Measurements from ENCODE around the gene ZPBP2. TPM values are rescaled to one million over a fixed set of nuclear protein-coding genes. Genes with fewer than 3 reads are reported as not detected.
A peak's percentile ranks its signal among the peaks of the same experiment; 100 is the strongest.

Gene ZPBP2
- total RNA-seq, 1 experiment from 2014 or later, result not detected

DNA sequence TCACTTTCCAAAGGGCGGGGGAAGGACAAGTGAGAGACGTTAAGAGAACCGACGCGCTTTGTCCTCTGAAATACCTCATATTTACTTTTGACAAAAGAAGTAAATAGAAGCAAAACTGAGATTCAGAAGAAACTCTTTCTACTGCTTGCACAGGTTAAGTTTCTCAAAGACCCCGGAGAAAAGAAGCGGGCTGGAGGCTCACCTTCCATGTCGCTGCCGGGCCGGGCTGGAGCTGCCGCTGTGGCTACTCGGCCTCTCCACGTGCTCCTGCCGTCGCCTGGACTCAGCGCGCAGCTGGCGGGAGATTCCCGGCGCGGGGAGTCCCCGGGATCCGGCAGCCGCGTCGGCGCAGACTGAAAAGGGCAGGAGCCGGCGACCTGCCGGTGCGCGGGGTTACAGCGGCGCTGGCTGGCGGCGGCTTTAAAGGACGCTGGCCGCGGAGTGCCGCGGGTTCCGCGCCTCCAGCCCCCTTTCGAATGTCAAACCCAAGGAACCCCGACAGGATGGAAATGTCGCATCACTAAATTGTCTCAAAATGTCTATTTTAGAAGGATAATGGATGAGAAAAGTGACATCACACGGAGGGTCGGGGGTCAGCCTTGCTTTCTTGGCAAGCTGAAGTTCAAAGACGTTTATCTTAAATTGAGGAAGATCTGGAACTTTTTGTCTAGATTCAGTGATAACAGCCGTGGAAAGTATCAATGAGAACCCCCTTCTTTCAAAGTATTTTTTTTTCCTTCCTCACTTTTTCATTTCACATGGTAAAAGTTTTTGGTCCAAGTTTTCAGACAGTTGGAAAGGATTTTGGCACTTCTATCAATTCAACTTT, 3.9 kb upstream of the ZPBP2 start, which contains the start of gene IKZF3 (continued):
- TF ChIP-seq, protein P1, sequence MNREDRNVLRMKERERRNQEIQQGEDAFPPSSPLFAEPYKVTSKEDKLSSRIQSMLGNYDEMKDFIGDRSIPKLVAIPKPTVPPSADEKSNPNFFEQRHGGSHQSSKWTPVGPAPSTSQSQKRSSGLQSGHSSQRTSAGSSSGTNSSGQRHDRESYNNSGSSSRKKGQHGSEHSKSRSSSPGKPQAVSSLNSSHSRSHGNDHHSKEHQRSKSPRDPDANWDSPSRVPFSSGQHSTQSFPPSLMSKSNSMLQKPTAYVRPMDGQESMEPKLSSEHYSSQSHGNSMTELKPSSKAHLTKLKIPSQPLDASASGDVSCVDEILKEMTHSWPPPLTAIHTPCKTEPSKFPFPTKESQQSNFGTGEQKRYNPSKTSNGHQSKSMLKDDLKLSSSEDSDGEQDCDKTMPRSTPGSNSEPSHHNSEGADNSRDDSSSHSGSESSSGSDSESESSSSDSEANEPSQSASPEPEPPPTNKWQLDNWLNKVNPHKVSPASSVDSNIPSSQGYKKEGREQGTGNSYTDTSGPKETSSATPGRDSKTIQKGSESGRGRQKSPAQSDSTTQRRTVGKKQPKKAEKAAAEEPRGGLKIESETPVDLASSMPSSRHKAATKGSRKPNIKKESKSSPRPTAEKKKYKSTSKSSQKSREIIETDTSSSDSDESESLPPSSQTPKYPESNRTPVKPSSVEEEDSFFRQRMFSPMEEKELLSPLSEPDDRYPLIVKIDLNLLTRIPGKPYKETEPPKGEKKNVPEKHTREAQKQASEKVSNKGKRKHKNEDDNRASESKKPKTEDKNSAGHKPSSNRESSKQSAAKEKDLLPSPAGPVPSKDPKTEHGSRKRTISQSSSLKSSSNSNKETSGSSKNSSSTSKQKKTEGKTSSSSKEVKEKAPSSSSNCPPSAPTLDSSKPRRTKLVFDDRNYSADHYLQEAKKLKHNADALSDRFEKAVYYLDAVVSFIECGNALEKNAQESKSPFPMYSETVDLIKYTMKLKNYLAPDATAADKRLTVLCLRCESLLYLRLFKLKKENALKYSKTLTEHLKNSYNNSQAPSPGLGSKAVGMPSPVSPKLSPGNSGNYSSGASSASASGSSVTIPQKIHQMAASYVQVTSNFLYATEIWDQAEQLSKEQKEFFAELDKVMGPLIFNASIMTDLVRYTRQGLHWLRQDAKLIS (CRISPR knock-in tag; IDR thresholded peaks at IDR 0.05; ENCODE audit: borderline replicate concordance), result peak; percentile 95; the same call in 1 of the 2 replicates
- TF ChIP-seq, protein P2, sequence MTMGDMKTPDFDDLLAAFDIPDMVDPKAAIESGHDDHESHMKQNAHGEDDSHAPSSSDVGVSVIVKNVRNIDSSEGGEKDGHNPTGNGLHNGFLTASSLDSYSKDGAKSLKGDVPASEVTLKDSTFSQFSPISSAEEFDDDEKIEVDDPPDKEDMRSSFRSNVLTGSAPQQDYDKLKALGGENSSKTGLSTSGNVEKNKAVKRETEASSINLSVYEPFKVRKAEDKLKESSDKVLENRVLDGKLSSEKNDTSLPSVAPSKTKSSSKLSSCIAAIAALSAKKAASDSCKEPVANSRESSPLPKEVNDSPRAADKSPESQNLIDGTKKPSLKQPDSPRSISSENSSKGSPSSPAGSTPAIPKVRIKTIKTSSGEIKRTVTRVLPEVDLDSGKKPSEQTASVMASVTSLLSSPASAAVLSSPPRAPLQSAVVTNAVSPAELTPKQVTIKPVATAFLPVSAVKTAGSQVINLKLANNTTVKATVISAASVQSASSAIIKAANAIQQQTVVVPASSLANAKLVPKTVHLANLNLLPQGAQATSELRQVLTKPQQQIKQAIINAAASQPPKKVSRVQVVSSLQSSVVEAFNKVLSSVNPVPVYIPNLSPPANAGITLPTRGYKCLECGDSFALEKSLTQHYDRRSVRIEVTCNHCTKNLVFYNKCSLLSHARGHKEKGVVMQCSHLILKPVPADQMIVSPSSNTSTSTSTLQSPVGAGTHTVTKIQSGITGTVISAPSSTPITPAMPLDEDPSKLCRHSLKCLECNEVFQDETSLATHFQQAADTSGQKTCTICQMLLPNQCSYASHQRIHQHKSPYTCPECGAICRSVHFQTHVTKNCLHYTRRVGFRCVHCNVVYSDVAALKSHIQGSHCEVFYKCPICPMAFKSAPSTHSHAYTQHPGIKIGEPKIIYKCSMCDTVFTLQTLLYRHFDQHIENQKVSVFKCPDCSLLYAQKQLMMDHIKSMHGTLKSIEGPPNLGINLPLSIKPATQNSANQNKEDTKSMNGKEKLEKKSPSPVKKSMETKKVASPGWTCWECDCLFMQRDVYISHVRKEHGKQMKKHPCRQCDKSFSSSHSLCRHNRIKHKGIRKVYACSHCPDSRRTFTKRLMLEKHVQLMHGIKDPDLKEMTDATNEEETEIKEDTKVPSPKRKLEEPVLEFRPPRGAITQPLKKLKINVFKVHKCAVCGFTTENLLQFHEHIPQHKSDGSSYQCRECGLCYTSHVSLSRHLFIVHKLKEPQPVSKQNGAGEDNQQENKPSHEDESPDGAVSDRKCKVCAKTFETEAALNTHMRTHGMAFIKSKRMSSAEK (CRISPR knock-in tag; IDR thresholded peaks at IDR 0.05; ENCODE audit: borderline replicate concordance), result no peak
- peak; percentile 82 for TF ChIP-seq USF1 (CRISPR knock-in tag; IDR thresholded peaks at IDR 0.05)
- peak; percentile 97 for TF ChIP-seq RELA (CRISPR knock-in tag; IDR thresholded peaks at IDR 0.05; ENCODE audit: borderline replicate concordance)
- TF ChIP-seq TEAD4 (CRISPR knock-in tag; IDR thresholded peaks at IDR 0.05), result peak; percentile 80
- peak; percentile 98 for TF ChIP-seq ZNF232 (CRISPR knock-in tag; IDR thresholded peaks at IDR 0.05)
- TF ChIP-seq, protein P3, sequence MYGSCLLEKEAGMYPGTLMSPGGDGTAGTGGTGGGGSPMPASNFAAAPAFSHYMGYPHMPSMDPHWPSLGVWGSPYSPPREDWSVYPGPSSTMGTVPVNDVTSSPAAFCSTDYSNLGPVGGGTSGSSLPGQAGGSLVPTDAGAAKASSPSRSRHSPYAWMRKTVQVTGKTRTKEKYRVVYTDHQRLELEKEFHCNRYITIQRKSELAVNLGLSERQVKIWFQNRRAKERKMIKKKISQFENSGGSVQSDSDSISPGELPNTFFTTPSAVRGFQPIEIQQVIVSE (CRISPR knock-in tag; IDR thresholded peaks at IDR 0.05; ENCODE audit: borderline replicate concordance), result no peak
- TF ChIP-seq NR3C1 (CRISPR knock-in tag; conservative IDR thresholded peaks at IDR 0.05; ENCODE audit: low read depth), result no peak
- peak; percentile 74; the same call in 1 of the 2 replicates for TF ChIP-seq SP1 (CRISPR knock-in tag; conservative IDR thresholded peaks at IDR 0.05)
- TF ChIP-seq FOXJ3 (CRISPR knock-in tag; IDR thresholded peaks at IDR 0.05; ENCODE audit: borderline replicate concordance), result peak; percentile 86; the same call in 1 of the 2 replicates
- TF ChIP-seq MYBL2 (CRISPR knock-in tag; IDR thresholded peaks at IDR 0.05), result peak; percentile 97
- peak; percentile 98 for TF ChIP-seq ARID4B (CRISPR knock-in tag; IDR thresholded peaks at IDR 0.05; ENCODE audit: borderline replicate concordance)
- peak; percentile 87; the same call in 1 of the 2 replicates for TF ChIP-seq CREM (CRISPR knock-in tag; IDR thresholded peaks at IDR 0.05)
- TF ChIP-seq FOXK1 (CRISPR knock-in tag; IDR thresholded peaks at IDR 0.05), result peak; percentile 95
- peak; percentile 82 for TF ChIP-seq NR2C2 (CRISPR knock-in tag; IDR thresholded peaks at IDR 0.05)
- peak; percentile 97 for TF ChIP-seq TEAD1 (CRISPR knock-in tag; IDR thresholded peaks at IDR 0.05)
- TF ChIP-seq, protein P4, sequence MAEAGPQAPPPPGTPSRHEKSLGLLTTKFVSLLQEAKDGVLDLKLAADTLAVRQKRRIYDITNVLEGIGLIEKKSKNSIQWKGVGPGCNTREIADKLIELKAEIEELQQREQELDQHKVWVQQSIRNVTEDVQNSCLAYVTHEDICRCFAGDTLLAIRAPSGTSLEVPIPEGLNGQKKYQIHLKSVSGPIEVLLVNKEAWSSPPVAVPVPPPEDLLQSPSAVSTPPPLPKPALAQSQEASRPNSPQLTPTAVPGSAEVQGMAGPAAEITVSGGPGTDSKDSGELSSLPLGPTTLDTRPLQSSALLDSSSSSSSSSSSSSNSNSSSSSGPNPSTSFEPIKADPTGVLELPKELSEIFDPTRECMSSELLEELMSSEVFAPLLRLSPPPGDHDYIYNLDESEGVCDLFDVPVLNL (CRISPR knock-in tag; IDR thresholded peaks at IDR 0.05; ENCODE audit: borderline replicate concordance, low read depth), result peak; percentile 88
